Measurements from ENCODE around the gene MRPL43. TPM values are rescaled to one million over a fixed set of nuclear protein-coding genes. Genes with fewer than 3 reads are reported as not detected.

Gene MRPL43
- total RNA-seq, 6 experiments from 2014 or later = 101 to 120 (median 115) TPM

DNA sequence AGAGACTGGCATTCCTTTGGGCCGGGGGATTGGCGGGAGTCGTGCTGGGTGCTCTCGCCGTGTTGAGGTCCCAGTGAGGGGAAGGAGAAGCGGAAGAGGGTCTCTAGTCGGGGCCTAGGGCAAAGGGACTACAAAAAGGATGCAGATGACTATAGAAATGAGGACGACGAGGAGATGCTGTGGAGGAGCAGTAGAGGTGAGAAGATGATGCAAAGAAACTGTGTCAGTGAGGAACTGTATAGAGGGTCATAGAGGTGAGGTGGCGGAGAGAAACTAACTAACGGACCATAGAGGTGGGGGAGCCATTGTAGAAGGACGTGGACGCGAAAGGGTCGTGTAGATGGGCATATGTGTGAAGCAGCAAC is 370 bp upstream of the MRPL43 start:
- H3K9me3 Mint-ChIP-seq = no peaks in the 10 kb centered on the region
- H3K4me3 Mint-ChIP-seq = peak overlapping the region; percentile 99
- DNase-seq = no peak
- peaks cover 27% of the 10 kb centered on the region for H3K4me1 Mint-ChIP-seq (ENCODE audit: low read depth)
- peaks cover 21% of the 10 kb centered on the region for H3K36me3 Mint-ChIP-seq (ENCODE audit: low read depth)
- TF ChIP-seq, protein P1, sequence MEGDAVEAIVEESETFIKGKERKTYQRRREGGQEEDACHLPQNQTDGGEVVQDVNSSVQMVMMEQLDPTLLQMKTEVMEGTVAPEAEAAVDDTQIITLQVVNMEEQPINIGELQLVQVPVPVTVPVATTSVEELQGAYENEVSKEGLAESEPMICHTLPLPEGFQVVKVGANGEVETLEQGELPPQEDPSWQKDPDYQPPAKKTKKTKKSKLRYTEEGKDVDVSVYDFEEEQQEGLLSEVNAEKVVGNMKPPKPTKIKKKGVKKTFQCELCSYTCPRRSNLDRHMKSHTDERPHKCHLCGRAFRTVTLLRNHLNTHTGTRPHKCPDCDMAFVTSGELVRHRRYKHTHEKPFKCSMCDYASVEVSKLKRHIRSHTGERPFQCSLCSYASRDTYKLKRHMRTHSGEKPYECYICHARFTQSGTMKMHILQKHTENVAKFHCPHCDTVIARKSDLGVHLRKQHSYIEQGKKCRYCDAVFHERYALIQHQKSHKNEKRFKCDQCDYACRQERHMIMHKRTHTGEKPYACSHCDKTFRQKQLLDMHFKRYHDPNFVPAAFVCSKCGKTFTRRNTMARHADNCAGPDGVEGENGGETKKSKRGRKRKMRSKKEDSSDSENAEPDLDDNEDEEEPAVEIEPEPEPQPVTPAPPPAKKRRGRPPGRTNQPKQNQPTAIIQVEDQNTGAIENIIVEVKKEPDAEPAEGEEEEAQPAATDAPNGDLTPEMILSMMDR (IDR thresholded peaks at IDR 0.05) = no peak
- no peaks in the 10 kb centered on the region; the same call in 1 of the 2 replicates for H3K27me3 Mint-ChIP-seq (ENCODE audit: insufficient read depth)
- peak overlapping the region; percentile 85 for H3K27ac Mint-ChIP-seq

DNA sequence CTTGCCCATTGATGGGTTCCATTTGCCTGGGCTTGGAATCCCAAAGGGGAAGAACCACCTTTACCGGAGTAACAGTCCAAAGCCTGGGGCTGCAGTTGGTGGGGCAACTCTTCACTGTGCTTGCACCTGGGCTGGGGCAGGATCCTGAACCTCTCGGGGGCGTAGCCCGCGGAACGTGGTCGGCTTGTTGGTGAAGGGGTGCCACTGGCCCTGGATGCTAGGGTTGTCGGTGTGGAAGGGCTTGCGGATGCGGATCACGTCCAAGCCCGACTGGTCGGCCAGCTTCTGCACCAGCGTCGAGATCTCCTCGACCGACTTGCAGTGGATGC is 710 bp downstream of the MRPL43 start:
- peak overlapping the region; percentile 99 for H3K4me3 Mint-ChIP-seq
- H3K27me3 Mint-ChIP-seq (ENCODE audit: insufficient read depth) = no peaks in the 10 kb centered on the region; the same call in 1 of the 2 replicates
- H3K36me3 Mint-ChIP-seq (ENCODE audit: low read depth) = peaks cover 21% of the 10 kb centered on the region
- H3K4me1 Mint-ChIP-seq (ENCODE audit: low read depth) = peaks cover 27% of the 10 kb centered on the region
- H3K27ac Mint-ChIP-seq = 0 out of 2 replicates have a peak overlapping the region, but pooled peaks have one; percentile 85
- TF ChIP-seq, protein P1 (IDR thresholded peaks at IDR 0.05) = no peak
- H3K9me3 Mint-ChIP-seq = no peaks in the 10 kb centered on the region
- no peak for DNase-seq

DNA sequence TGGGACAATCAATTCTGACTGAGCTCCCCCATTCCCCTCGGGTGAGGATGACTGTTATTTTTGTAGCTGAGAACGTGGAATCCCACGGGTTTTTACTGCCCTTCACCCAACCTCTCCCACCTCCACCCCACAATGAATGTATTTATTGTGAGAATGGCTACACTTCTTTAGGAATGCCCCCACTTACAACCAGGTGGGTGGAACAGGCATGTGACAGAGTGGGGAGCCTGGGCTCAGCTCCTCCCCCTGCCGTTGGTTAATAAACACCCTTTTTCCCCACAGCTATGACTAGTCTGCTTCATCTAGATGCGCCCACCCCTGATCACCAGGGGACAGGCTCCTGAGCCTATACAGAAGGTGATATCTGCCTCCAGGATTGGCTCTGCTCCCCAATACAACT is 2.0 kb downstream of the MRPL43 start:
- TF ChIP-seq, protein P1 (IDR thresholded peaks at IDR 0.05) = no peak; the same call in 1 of the 2 replicates
- Mint-ChIP-seq H3K9me3 (no peaks in the 10 kb centered on the region), H3K27ac (no peak overlapping the region), H3K4me3 (no peak overlapping the region), H3K27me3 (ENCODE audit: insufficient read depth) (no peaks in the 10 kb centered on the region; the same call in 1 of the 2 replicates), H3K4me1 (ENCODE audit: low read depth) (peaks cover 24% of the 10 kb centered on the region), H3K36me3 (ENCODE audit: low read depth) (peaks cover 10% of the 10 kb centered on the region)
- DNase-seq = no peak

DNA sequence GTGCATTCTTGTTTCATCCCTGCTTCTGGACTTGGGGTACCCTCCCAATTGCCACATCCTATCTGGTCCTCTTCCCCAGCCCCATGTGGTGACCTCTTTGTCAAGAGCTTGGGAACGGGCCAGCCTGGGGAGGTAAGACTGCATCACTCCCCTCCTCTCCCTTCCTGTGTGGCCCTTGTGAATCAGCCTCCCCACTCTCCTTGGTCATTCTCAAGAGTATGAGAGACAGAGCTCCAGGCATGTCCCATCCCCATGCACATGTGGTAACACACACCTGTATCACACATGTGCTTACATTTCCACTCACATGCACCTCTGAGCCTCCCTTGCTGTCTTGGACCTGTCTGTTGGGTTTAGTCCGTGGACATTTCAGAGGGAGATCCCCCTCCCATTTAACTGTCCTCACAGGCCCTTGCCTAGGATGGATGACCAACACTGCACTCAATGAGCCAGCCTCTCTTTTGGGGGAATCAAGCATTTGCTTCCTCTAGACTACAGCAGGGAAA is 2.6 kb downstream of the MRPL43 start:
- Mint-ChIP-seq H3K36me3 (ENCODE audit: low read depth) (peaks cover 9% of the 10 kb centered on the region), H3K4me1 (ENCODE audit: low read depth) (peaks cover 23% of the 10 kb centered on the region), H3K4me3 (no peak overlapping the region; the same call in 1 of the 2 replicates), H3K27me3 (ENCODE audit: insufficient read depth) (no peaks in the 10 kb centered on the region; the same call in 1 of the 2 replicates), H3K27ac (no peak overlapping the region; the same call in 1 of the 2 replicates), H3K9me3 (no peaks in the 10 kb centered on the region)
- no peak for DNase-seq
- TF ChIP-seq, protein P1 (IDR thresholded peaks at IDR 0.05) = no peak

DNA sequence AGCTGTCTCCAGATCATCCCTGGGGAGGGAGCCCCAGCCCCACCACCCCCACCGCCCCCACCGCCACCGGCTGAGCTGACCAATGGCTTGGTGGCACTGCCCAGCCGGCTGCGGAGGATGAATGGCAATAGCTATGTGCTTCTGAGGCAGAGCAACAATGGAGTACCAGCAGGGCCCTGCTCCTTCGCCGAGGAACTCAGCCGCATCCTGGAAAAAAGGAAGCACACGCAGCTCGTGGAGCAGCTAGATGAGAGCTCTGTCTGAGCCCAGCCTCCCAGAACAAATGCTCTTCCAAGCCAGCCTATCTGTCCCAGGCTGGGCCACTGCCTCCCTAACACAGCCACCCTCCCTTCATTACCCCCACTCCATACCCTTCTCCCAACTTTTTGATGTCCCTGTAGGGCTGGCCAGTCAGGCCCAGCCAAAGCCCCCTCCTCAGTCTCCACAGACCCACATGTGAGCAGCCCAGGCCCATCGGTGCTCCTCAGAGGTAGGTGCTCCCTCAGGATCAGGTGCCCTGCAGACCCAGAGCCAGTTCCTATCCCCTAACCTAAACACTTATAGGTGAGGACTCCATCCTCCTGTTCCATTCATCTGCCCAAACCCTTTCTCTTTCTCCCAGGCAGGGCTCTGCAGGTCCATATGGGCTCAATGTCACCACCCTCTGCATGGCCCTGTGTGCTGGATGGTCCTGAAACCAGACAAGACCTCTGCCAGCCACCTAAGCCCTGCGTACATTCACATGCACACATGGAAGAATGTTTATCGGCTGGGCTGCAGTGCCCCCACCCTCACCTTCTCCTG is 3.2 kb downstream of the MRPL43 start:
- TF ChIP-seq, protein P1 (IDR thresholded peaks at IDR 0.05) = no peak
- Mint-ChIP-seq H3K27ac (no peak overlapping the region), H3K27me3 (ENCODE audit: insufficient read depth) (no peaks in the 10 kb centered on the region; the same call in 1 of the 2 replicates)

More for the DNA sequence above, 3.2 kb downstream of the MRPL43 start:
- H3K4me1 Mint-ChIP-seq (ENCODE audit: low read depth) = peaks cover 23% of the 10 kb centered on the region
- no peak for DNase-seq
- H3K36me3 Mint-ChIP-seq (ENCODE audit: low read depth) = peaks cover 9% of the 10 kb centered on the region
- H3K4me3 Mint-ChIP-seq = no peak overlapping the region
- H3K9me3 Mint-ChIP-seq = no peaks in the 10 kb centered on the region

Data from HFFc6 (cell line).